Tibial nerve (tissue), 4 donors: ENCODE measurements around the gene GNA14.

Experiments used
- EP300 ChIP-seq, 2 donors: sonication (generic); formaldehyde crosslinking; IDR thresholded peaks; one replicate each; pipeline ENCODE4 v1.6.1; 2017; ENCODE audit warnings: antibody characterized with exemption in 2 of 2, mild to moderate bottlenecking in 1 of 2
- TF ChIP-seq, protein P1 (sequence below), 5 experiments: fragments of 200-600 bp in 3 of 5; fragments of 450-650 bp in 2 of 5; sonication (generic) in 3 of 5; IDR thresholded peaks; one replicate each; pipeline ENCODE4 v1.5.1; 2016 to 2019; ENCODE audit warnings: antibody characterized with exemption in 5 of 5, mild to moderate bottlenecking in 3 of 5, moderate library complexity in 2 of 5

DNA sequence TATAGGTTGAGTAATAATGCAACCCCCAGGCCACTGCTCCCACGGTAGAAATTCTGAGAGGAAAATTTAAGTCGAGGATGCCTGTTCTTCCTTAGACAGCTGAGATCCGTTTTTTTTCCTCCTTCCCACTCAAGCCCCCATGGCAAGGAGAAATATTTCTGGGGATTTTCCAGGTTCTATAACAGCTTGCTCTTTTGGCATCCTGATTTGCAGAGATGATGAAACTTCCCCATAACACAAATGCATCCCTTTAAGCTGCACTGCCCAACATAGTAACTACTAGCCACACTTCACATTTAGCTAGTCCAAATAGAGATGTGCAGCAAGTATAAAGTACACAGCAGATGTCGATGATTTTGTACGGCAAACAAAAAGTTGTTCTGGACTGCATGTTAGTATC is 32.5 kb upstream of the GNA14 start:
- TF ChIP-seq, protein P1, sequence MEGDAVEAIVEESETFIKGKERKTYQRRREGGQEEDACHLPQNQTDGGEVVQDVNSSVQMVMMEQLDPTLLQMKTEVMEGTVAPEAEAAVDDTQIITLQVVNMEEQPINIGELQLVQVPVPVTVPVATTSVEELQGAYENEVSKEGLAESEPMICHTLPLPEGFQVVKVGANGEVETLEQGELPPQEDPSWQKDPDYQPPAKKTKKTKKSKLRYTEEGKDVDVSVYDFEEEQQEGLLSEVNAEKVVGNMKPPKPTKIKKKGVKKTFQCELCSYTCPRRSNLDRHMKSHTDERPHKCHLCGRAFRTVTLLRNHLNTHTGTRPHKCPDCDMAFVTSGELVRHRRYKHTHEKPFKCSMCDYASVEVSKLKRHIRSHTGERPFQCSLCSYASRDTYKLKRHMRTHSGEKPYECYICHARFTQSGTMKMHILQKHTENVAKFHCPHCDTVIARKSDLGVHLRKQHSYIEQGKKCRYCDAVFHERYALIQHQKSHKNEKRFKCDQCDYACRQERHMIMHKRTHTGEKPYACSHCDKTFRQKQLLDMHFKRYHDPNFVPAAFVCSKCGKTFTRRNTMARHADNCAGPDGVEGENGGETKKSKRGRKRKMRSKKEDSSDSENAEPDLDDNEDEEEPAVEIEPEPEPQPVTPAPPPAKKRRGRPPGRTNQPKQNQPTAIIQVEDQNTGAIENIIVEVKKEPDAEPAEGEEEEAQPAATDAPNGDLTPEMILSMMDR (IDR thresholded peaks at IDR 0.05): no peak
- no peak for TF ChIP-seq EP300 (IDR thresholded peaks at IDR 0.05)
